GM10266 (cell line): Measurements from ENCODE around the gene PNO1.
"Not testable (repeated sequence)": the region's sequence is repeated elsewhere in the genome, so short reads cannot be mapped to it uniquely, and the experiment has no call there.

Source experiments
- DNase-seq: peaks from one replicate; pipeline ENCODE4 v3.0.0; 2012; ENCODE audit errors: extremely low spot score
- TF ChIP-seq, protein P1 (sequence below): IDR thresholded peaks from 2 replicates; pipeline ENCODE4 v1.5.1; 2012; ENCODE audit warnings: mild to moderate bottlenecking, low read depth; ENCODE audit not compliant: control insufficient read depth, insufficient read depth; ENCODE audit errors: missing control alignments

PNO1 gene

GRCh38 chr2:68157402-68158133, at the start of gene PNO1:
PNO1 (plus strand) TSS chr2:68157888; CDS start chr2:68157935, 47 bp downstream.
- TF ChIP-seq, protein P1, sequence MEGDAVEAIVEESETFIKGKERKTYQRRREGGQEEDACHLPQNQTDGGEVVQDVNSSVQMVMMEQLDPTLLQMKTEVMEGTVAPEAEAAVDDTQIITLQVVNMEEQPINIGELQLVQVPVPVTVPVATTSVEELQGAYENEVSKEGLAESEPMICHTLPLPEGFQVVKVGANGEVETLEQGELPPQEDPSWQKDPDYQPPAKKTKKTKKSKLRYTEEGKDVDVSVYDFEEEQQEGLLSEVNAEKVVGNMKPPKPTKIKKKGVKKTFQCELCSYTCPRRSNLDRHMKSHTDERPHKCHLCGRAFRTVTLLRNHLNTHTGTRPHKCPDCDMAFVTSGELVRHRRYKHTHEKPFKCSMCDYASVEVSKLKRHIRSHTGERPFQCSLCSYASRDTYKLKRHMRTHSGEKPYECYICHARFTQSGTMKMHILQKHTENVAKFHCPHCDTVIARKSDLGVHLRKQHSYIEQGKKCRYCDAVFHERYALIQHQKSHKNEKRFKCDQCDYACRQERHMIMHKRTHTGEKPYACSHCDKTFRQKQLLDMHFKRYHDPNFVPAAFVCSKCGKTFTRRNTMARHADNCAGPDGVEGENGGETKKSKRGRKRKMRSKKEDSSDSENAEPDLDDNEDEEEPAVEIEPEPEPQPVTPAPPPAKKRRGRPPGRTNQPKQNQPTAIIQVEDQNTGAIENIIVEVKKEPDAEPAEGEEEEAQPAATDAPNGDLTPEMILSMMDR = no peak
- DNase-seq = peak; percentile 90

DNA sequence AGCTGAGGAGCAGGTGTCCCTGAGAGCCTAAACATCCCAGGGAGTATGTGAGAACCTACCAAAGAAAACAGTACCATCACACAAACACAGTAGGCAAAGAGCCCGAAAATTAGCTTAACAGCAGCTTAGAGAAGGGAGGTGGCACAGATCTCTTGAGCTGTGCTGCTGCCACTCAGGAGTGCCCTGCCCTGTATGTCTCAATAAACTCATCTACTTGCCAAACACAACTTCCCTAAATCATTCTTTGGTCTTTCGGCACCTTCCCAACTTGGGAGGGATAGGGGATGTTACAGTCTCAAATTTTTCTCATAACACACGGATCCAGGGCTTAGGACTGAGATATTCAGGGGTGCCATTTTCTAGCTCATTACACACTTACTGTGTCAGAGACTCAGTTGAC, 49.6 kb upstream of the PNO1 start:
- TF ChIP-seq, protein P1 = no peak
- DNase-seq = no peak

DNA sequence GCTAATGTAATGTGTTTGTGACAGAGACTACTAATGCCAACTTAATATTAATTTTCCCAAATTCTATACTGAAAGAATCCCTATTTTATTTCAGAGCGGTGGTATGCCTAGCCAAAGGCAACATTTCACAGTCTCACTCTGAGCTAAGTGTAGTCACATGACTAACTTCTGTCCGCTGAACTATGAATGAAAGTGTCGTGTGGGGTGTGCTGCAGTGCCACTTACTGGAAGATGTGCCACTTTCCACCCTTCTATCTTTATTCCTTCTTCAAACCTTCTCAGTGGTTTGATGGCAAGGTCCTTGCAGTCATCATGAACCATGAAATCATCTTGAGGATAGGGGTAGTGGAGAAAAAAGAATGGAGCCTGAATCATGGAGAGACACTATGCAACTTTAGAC, 47.6 kb upstream of the PNO1 start:
- DNase-seq = no peak
- TF ChIP-seq, protein P1 = peak; percentile 12

- TF ChIP-seq, protein P1 = no peak
- no peak for DNase-seq
These were observed 41.7 kb upstream of the PNO1 start for GRCh38 chr2:68115965-68116364.

DNA sequence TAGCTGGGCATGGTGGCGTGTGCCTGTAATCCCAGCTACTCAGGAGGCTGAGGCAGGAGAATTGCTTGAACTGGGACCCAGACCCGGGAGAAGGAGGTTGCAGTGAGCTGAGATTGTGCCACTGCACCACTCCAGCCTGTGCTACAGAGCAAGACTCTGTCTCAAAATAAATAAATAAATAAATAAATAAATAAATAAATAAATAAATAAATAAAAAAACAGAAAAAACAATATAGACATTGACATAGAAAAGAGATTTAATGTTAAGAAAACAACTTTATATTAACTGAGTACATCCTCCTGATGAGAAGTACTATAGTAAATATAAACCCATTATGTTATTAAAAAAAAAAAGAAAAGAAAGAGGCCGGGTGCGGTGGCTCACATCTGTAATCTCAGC, 39.8 kb upstream of the PNO1 start:
- DNase-seq = not testable (repeated sequence)

- DNase-seq = no peak
- TF ChIP-seq, protein P1 = no peak
These were observed 38.9 kb upstream of the PNO1 start for GRCh38 chr2:68118816-68119215.

DNA sequence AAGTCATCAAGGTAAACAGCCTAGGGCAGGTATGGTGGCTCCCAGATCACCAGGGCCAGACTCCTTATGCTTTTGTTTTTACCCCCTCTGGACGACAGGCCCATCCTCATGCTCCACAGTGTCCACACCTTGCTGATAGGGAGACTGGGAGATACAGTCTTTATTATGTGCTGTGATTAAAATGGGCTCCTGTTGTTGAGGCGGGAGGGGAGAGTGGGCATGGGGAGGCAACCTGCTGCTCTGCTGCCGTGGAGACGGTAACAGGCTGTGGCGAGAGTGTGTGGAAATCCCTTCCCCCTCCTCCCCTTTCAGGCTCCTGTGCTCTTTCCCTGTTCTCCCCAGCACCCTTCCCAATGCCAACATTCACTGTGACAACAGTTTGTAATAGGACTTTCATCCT, 38.2 kb upstream of the PNO1 start:
- no peak for DNase-seq
- TF ChIP-seq, protein P1 = no peak

- DNase-seq = peak; percentile 42
- TF ChIP-seq, protein P1 = peak; percentile 96
These were observed 35.6 kb upstream of the PNO1 start for GRCh38 chr2:68121873-68122679.
